GM21619 (cell line): Measurements from ENCODE around the gene SSTR4.
"Not testable (repeated sequence)": the region's sequence is repeated elsewhere in the genome, so short reads cannot be mapped to it uniquely, and the experiment has no call there.

Experiments
- ATAC-seq: cut with Tn5 transposase; IDR thresholded peaks from one replicate; pipeline ENCODE4 v1.9.1; 2021; ENCODE audit not compliant: unreplicated experiment

Gene SSTR4

DNA sequence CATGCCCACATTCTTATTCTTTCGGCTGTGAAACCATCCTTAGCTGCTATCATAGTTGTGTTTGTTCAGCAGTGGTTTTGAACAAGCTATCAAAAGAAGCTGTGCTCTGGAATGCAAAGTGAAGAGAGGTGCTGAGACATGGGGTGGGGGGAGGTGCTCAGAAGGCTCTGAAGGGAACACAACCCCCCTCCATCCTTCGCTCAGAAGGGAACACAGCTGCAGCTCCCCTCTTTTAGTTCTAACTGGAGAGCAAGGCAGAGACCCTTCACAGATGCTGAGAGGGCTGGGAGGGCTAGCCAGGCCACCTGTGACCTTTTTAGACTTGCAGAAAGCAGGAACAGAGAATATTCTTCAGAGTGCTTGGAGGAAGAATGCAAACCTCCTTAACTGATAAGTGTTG lies 17.6 kb upstream of the SSTR4 start:
- ATAC-seq: no peak

DNA sequence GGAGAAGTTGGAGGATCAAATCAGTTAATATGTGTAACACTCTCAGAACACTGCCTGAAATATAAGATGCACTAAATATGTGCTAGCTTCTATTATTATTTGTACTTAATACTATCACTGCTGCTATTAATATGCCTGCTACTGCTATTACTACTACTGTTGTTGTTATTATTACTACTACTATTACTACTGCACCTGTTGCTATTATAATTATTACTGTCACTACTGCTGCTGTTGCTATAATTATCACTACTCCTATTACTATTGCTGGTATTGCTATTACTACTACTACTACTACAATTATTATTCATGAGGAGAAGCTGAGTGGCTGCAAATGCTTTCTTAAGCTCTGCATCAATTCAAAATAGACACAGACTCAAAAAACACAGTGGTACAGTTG lies 16.7 kb upstream of the SSTR4 start:
- ATAC-seq: no peak

GRCh38 chr20:23018941-23019340 lies 16.2 kb upstream of the SSTR4 start:
- no peak for ATAC-seq

- ATAC-seq: no peak
Observed at GRCh38 chr20:23019403-23019802, 15.7 kb upstream of the SSTR4 start.

GRCh38 chr20:23020230-23021018 lies 14.7 kb upstream of the SSTR4 start:
- no peak for ATAC-seq

DNA sequence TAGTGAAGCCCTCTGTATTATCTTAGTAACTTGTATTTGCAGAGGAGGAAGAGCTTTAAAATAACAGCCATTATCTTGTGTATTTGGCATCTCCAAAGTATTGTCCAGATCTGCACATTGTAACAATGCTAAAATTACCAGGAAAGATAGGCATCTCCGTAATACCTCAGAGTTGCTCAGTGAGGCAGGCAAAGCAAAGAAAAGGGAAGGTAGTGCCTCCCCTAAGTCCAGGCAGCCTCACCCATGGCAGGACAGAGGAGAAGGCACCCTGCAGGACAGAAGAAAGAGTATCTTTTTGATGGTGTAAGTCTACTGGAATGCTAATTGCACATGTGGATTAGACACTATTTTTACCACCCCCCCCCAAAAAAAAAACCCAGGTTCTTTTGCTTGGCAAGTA lies 13.6 kb upstream of the SSTR4 start:
- ATAC-seq: no peak

- no peak for ATAC-seq
Observed at GRCh38 chr20:23021951-23022350, 13.2 kb upstream of the SSTR4 start.

- no peak for ATAC-seq
Observed at GRCh38 chr20:23022849-23023248, 12.3 kb upstream of the SSTR4 start.

GRCh38 chr20:23023621-23024177 lies 11.4 kb upstream of the SSTR4 start:
- no peak for ATAC-seq

DNA sequence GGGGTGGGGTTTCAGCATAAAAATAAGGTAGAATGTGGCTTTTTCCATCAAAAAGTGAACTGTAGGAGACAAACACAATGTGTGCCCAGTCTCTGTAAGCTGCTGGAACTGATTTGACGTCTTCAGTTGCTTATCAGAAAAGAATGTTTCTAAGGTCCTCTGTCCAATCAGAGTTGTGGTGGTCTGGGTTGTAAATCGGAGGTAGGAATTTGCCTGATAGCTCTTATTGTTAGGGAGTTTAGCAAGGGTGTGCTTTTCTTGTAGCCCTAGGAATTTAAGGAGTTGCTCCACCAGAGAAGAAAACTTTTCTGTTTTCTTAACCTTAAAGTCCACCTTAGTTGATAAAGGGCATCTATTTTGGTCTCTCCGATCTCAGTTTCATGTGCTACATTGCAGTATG lies 10.4 kb upstream of the SSTR4 start:
- no peak for ATAC-seq

GRCh38 chr20:23025503-23025902 lies 9.6 kb upstream of the SSTR4 start:
- not testable (repeated sequence) for ATAC-seq

GRCh38 chr20:23027721-23028120 lies 7.4 kb upstream of the SSTR4 start:
- ATAC-seq: no peak

- ATAC-seq: no peak
Observed at GRCh38 chr20:23028392-23028791, 6.7 kb upstream of the SSTR4 start.

- no peak for ATAC-seq
Observed at GRCh38 chr20:23029324-23029723, 5.8 kb upstream of the SSTR4 start.

- ATAC-seq: no peak
Observed at GRCh38 chr20:23031346-23031745, 3.8 kb upstream of the SSTR4 start.

GRCh38 chr20:23032056-23032749 lies 2.9 kb upstream of the SSTR4 start:
- no peak for ATAC-seq

DNA sequence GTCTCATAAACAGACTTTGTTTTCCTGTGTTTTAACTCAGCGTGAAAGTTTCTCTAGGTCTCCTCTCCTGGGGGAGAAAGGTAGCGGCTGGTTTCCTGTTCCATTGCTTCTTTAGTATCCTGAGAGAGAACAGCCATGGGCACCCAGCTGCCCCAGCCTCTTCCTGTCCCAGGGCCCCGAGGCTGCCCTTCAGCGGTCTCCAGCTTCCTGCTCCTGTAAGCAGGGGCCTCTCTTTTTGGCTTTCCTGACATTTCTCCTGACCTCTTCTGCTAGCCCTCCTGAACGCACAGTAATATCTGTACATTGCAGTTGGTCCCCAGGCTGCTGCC lies 2.4 kb upstream of the SSTR4 start:
- no peak for ATAC-seq

GRCh38 chr20:23033918-23034317 lies 1.2 kb upstream of the SSTR4 start:
- no peak for ATAC-seq

GRCh38 chr20:23035731-23036130 lies 619 bp downstream of the SSTR4 start:
- no peak for ATAC-seq

DNA sequence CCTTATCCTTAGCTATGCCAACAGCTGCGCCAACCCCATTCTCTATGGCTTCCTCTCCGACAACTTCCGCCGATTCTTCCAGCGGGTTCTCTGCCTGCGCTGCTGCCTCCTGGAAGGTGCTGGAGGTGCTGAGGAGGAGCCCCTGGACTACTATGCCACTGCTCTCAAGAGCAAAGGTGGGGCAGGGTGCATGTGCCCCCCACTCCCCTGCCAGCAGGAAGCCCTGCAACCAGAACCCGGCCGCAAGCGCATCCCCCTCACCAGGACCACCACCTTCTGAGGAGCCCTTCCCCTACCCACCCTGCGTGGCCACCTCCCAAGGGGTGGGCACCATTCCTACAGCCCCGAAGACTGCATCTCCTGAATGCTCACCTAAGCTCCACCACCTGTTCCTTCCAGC lies 1.3 kb downstream of the SSTR4 start:
- ATAC-seq: no peak

DNA sequence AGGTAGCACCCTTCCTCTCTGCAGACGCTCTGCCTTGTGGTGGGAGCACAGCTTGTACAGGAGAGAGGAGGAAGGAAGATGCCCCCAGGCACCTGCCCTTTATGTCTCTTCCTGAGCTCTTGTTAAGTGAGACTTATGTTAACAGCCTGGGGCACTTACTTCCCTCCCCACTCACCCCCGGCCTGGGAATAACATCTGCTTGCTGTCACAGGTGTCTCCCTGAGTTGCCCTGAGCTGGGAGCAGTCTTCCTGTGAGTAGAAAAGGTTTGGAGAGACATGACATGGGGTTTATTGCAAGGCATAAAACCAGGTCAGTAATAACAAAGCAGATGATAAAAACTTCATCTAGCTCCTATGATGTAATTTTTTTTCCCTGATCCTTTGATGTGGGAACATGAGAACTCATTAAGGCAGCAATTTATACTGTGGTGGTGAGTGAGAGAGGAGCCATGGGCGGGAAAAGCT lies 1.9 kb downstream of the SSTR4 start:
- no peak for ATAC-seq

- ATAC-seq: no peak
Observed at GRCh38 chr20:23039136-23039875, 4.2 kb downstream of the SSTR4 start.
